Keratinocyte (primary cell): Measurements from ENCODE around the gene PDE11A.

Experiments
- EZH2 ChIP-seq: IDR thresholded peaks from one replicate; pipeline ENCODE4 v1.6.1; 2012; ENCODE audit warnings: inconsistent platforms, mild to moderate bottlenecking, low read length, moderate library complexity
- TF ChIP-seq, protein P1 (sequence below), 3 experiments: IDR thresholded peaks in 1 of 3; conservative IDR thresholded peaks in 1 of 3; optimal IDR thresholded peaks in 1 of 3; 2 replicates in 2 of 3; 3 replicates in 1 of 3; pipeline versions ENCODE3 to v1.5.1; 2011; ENCODE audit warnings: low read length in 3 of 3, mild to moderate bottlenecking in 3 of 3, moderate library complexity in 2 of 3, control low read depth in 1 of 3, inconsistent platforms in 1 of 3; ENCODE audit not compliant: insufficient read depth in 2 of 3; ENCODE audit errors: extremely low read depth in 1 of 3

DNA sequence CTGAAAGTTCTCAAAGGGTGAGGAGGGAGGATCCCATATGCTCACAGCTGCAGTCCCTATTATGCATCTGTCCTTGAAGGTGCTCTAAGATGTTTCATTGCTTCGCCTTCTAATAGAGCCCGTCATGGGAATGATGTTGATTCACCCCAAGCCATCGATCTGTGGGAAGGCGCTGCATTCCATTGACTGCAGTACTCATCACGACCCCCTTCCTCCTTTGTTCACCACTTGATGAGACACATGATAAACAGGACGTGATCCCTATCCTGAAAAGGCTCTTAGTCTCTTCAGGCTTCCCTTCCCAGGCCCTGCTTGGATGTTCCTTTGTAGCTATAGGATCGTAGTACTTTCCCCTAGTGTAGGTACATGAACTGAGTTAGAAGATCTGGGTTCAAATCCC lies 498.2 kb downstream of the PDE11A start:
- TF ChIP-seq, protein P1, sequence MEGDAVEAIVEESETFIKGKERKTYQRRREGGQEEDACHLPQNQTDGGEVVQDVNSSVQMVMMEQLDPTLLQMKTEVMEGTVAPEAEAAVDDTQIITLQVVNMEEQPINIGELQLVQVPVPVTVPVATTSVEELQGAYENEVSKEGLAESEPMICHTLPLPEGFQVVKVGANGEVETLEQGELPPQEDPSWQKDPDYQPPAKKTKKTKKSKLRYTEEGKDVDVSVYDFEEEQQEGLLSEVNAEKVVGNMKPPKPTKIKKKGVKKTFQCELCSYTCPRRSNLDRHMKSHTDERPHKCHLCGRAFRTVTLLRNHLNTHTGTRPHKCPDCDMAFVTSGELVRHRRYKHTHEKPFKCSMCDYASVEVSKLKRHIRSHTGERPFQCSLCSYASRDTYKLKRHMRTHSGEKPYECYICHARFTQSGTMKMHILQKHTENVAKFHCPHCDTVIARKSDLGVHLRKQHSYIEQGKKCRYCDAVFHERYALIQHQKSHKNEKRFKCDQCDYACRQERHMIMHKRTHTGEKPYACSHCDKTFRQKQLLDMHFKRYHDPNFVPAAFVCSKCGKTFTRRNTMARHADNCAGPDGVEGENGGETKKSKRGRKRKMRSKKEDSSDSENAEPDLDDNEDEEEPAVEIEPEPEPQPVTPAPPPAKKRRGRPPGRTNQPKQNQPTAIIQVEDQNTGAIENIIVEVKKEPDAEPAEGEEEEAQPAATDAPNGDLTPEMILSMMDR (optimal IDR thresholded peaks at IDR 0.05 in 1 of 3, IDR thresholded peaks at IDR 0.05 in 1 of 3, conservative IDR thresholded peaks at IDR 0.05 in 1 of 3; ENCODE audit: extremely low read depth in 1 of 3, insufficient read depth in 2 of 3, low read length in 3 of 3), result no peak
- no peak for TF ChIP-seq EZH2
